Measurements from ENCODE around the gene NIT2.

- TF ChIP-seq CTCF (IDR thresholded peaks at IDR 0.05 in 4 of 5, conservative IDR thresholded peaks at IDR 0.05 in 1 of 5) (no peak), POLR2A (IDR thresholded peaks at IDR 0.05) (no peak)
Observed at GRCh38 chr3:100407164-100407563, 72.6 kb downstream of the NIT2 start.
